ENCODE results near the gene FAM107B.

- no peak for TF ChIP-seq POLR2A (IDR thresholded peaks at IDR 0.05)
- TF ChIP-seq, protein P1, sequence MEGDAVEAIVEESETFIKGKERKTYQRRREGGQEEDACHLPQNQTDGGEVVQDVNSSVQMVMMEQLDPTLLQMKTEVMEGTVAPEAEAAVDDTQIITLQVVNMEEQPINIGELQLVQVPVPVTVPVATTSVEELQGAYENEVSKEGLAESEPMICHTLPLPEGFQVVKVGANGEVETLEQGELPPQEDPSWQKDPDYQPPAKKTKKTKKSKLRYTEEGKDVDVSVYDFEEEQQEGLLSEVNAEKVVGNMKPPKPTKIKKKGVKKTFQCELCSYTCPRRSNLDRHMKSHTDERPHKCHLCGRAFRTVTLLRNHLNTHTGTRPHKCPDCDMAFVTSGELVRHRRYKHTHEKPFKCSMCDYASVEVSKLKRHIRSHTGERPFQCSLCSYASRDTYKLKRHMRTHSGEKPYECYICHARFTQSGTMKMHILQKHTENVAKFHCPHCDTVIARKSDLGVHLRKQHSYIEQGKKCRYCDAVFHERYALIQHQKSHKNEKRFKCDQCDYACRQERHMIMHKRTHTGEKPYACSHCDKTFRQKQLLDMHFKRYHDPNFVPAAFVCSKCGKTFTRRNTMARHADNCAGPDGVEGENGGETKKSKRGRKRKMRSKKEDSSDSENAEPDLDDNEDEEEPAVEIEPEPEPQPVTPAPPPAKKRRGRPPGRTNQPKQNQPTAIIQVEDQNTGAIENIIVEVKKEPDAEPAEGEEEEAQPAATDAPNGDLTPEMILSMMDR (IDR thresholded peaks at IDR 0.05) = no peak
Measured at GRCh38 chr10:14519785-14520184, 254.9 kb downstream of the FAM107B start.

Measured in gastroesophageal sphincter (tissue), 3 donors.